ENCODE measurements around the gene CTIF.

The CTIF gene

DNA sequence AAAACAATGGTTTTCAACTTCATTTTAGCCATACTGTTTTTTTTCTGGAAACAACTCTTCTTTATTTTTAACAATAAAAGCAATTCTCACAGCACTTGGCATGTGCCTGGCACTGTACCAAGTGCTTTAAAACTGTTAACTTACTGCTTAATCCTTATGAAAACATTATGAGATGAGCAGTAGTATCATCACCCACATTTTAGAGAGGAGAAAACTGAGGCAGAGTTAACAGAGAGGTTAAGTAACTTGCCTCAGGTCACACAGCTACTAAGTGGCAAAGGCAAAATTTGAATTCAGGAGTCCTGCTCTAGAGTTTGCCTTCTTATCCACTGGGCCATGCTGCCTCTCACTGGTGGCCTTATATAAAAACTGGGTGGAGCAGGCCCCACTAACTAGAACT is 23.2 kb downstream of the CTIF start:
- Histone ChIP-seq H3K4me3 (ENCODE audit: insufficient read depth, low read depth, low read length, poor library complexity, severe bottlenecking) (no peak overlapping the region), H3K36me3 (ENCODE audit: control insufficient read depth, insufficient read depth, low read length) (no peaks in the 10 kb centered on the region), H3K4me1 (ENCODE audit: control insufficient read depth, insufficient read depth, low read length, poor library complexity, severe bottlenecking) (no peaks in the 10 kb centered on the region), H3K27ac (ENCODE audit: insufficient read depth, low read length, poor library complexity, severe bottlenecking) (no peak overlapping the region), H3K9me3 (ENCODE audit: control insufficient read depth, low read length) (no peaks in the 10 kb centered on the region), H3K27me3 (replicated peaks; ENCODE audit: control insufficient read depth, insufficient read depth, low read length, poor library complexity, severe bottlenecking) (no peaks in the 10 kb centered on the region)
- DNase-seq = no peak

DNA sequence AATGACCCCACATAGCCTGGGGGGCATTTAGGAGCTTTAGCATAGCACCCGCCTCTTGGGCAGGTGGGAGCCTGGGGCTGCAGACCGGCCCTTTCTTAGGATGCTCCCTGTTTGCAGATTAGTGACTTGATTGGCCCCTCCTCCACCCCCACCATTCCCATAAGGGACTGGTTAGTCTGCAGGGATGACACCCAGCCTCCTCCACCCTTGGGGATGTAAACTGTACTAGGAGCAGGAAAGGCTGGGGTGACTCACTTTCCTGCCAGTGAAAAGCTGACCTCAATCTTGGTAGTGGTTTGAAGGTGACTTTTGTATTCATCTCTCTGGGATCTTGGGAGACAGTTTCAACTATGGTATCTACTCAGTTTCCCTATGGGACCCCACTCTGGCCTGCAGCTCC is 24.2 kb downstream of the CTIF start:
- no peaks in the 10 kb centered on the region for H3K36me3 ChIP-seq (ENCODE audit: control insufficient read depth, insufficient read depth, low read length)
- no peak for DNase-seq
- no peaks in the 10 kb centered on the region for H3K9me3 ChIP-seq (ENCODE audit: control insufficient read depth, low read length)
- H3K27me3 ChIP-seq (replicated peaks; ENCODE audit: control insufficient read depth, insufficient read depth, low read length, poor library complexity, severe bottlenecking) = no peaks in the 10 kb centered on the region
- H3K4me1 ChIP-seq (ENCODE audit: control insufficient read depth, insufficient read depth, low read length, poor library complexity, severe bottlenecking) = no peaks in the 10 kb centered on the region
- H3K4me3 ChIP-seq (ENCODE audit: insufficient read depth, low read depth, low read length, poor library complexity, severe bottlenecking) = no peak overlapping the region
- no peak overlapping the region for H3K27ac ChIP-seq (ENCODE audit: insufficient read depth, low read length, poor library complexity, severe bottlenecking)

DNA sequence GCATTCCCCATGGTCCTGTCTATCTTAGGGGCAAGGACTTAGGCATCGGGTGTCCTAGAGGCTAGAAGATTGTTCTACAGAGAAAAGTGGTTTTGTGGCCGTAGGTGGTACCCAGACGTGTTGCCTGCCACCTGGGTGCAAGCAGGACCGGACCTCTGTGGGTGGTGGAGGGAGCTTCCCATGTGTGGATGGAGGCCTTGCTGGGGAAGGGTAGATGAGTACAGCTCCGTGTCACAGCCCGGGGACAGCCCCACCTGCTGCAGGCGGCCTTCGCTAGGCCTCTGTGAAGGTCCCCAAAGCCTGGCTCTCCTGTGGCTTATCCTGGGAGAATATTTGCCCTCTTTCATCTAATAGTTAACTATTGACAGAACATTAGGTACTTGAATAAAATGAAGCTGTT is 25.3 kb downstream of the CTIF start:
- DNase-seq = no peak
- no peaks in the 10 kb centered on the region for H3K9me3 ChIP-seq (ENCODE audit: control insufficient read depth, low read length)
- no peaks in the 10 kb centered on the region for H3K27me3 ChIP-seq (replicated peaks; ENCODE audit: control insufficient read depth, insufficient read depth, low read length, poor library complexity, severe bottlenecking)
- H3K36me3 ChIP-seq (ENCODE audit: control insufficient read depth, insufficient read depth, low read length) = no peaks in the 10 kb centered on the region
- H3K4me3 ChIP-seq (ENCODE audit: insufficient read depth, low read depth, low read length, poor library complexity, severe bottlenecking) = no peak overlapping the region
- H3K4me1 ChIP-seq (ENCODE audit: control insufficient read depth, insufficient read depth, low read length, poor library complexity, severe bottlenecking) = no peaks in the 10 kb centered on the region
- H3K27ac ChIP-seq (ENCODE audit: insufficient read depth, low read length, poor library complexity, severe bottlenecking) = no peak overlapping the region

DNA sequence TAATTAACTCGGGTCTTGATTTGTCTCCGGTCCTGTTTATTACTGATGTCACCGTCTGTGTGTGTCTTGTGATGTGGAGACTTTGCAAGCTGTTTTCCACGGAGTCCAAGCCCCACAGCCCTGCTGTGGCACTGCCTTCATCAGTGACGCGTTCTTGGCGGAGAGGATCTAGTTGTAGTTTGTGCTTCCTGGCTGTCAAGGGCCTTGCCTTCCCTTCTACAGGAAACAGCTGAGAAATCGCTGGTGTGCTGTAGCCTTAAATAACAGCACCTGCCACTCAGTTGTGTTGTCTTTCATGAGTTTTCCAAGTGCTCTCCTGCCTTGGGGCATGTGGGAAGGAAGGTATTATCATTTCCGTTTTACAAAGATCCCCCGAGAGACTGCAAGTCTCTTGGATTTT is 26.3 kb downstream of the CTIF start:
- no peaks in the 10 kb centered on the region for H3K9me3 ChIP-seq (ENCODE audit: control insufficient read depth, low read length)
- H3K27ac ChIP-seq (ENCODE audit: insufficient read depth, low read length, poor library complexity, severe bottlenecking) = no peak overlapping the region
- no peak overlapping the region for H3K4me3 ChIP-seq (ENCODE audit: insufficient read depth, low read depth, low read length, poor library complexity, severe bottlenecking)
- no peak for DNase-seq
- no peaks in the 10 kb centered on the region for H3K36me3 ChIP-seq (ENCODE audit: control insufficient read depth, insufficient read depth, low read length)
- H3K27me3 ChIP-seq (replicated peaks; ENCODE audit: control insufficient read depth, insufficient read depth, low read length, poor library complexity, severe bottlenecking) = no peaks in the 10 kb centered on the region
- no peaks in the 10 kb centered on the region for H3K4me1 ChIP-seq (ENCODE audit: control insufficient read depth, insufficient read depth, low read length, poor library complexity, severe bottlenecking)

DNA sequence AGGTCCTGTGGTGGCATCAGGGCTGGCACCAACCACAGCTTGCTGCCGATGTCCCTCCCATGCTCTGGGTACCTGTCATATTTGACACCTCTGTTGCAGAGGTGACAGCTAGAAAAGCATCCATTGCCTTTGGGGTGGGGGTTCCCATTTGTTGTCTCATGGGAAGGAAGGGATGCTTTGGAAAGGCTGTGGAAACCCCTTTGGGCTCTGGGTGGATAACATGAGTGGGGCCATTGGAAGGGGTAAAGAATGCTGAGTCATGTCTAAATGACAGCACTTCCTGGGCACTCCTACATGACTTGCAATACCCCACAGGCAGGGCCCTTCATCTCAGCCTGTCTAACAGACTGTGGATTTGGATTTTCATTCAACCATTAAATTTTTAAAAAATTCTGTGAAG is 27.8 kb downstream of the CTIF start:
- no peaks in the 10 kb centered on the region for H3K27me3 ChIP-seq (replicated peaks; ENCODE audit: control insufficient read depth, insufficient read depth, low read length, poor library complexity, severe bottlenecking)
- no peaks in the 10 kb centered on the region for H3K4me1 ChIP-seq (ENCODE audit: control insufficient read depth, insufficient read depth, low read length, poor library complexity, severe bottlenecking)
- no peaks in the 10 kb centered on the region for H3K36me3 ChIP-seq (ENCODE audit: control insufficient read depth, insufficient read depth, low read length)
- no peak for DNase-seq
- no peak overlapping the region for H3K27ac ChIP-seq (ENCODE audit: insufficient read depth, low read length, poor library complexity, severe bottlenecking)
- no peaks in the 10 kb centered on the region for H3K9me3 ChIP-seq (ENCODE audit: control insufficient read depth, low read length)
- H3K4me3 ChIP-seq (ENCODE audit: insufficient read depth, low read depth, low read length, poor library complexity, severe bottlenecking) = no peak overlapping the region

DNA sequence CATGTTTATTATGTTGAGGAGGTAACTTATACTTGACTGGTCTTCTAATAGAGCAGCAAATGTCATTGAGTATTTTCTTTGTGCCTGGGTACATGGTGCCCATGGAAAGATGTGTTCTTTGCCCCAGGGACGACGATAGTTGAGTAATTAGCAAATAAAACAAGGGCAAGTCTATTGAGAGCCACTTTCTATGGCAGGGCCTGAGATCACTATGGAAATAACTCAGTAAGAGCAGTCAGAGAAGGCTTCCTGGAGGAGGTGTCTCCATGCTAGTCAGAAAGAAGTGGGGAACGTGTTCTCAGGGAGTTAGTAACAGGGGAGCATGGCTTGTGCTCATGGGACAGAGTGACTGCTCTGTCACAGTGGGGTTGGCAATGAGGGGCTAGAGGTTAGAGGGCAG is 28.6 kb downstream of the CTIF start:
- Histone ChIP-seq H3K27ac (ENCODE audit: insufficient read depth, low read length, poor library complexity, severe bottlenecking) (no peak overlapping the region), H3K36me3 (ENCODE audit: control insufficient read depth, insufficient read depth, low read length) (no peaks in the 10 kb centered on the region), H3K27me3 (replicated peaks; ENCODE audit: control insufficient read depth, insufficient read depth, low read length, poor library complexity, severe bottlenecking) (no peaks in the 10 kb centered on the region), H3K4me3 (ENCODE audit: insufficient read depth, low read depth, low read length, poor library complexity, severe bottlenecking) (no peak overlapping the region), H3K9me3 (ENCODE audit: control insufficient read depth, low read length) (no peaks in the 10 kb centered on the region), H3K4me1 (ENCODE audit: control insufficient read depth, insufficient read depth, low read length, poor library complexity, severe bottlenecking) (no peaks in the 10 kb centered on the region)
- DNase-seq = no peak

DNA sequence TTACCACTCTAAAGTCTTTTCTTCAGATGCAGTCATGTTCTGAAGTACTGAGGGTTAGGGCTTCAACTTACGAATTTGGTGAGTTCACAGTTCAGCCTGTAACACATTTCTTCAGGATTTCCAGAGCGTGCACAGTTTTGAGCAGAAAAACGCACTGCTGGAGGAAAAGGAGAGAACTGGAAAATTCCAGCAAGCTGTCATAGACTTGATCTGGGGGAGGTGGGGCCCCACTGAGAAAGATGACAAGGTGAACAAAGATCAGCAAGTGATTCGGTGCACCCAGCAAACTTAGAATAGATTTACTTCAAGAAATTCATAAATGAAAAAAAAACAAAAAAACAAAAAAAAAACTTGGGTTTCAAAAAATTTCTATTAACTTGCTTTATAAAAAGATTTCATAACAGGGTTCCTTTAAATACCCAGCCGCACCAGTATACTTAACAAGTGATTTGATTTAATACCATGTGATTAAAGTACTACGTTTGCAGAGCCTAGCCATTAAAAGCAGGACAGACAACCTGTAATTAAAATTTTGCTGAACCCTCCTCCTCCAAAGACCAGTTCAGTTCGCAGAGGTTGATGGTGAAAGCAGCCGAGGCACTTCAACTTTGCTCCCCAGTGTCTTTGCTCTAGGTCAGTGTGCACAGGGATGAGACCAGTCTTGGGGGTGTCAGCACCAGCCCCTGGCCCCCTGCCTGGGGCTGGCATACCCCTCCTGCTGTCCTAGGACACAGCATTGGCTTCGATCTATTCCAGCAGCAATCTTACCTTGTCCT is 30.5 kb downstream of the CTIF start:
- no peaks in the 10 kb centered on the region for H3K9me3 ChIP-seq (ENCODE audit: control insufficient read depth, low read length)
- no peaks in the 10 kb centered on the region for H3K36me3 ChIP-seq (ENCODE audit: control insufficient read depth, insufficient read depth, low read length)
- no peak for DNase-seq
- no peak overlapping the region for H3K27ac ChIP-seq (ENCODE audit: insufficient read depth, low read length, poor library complexity, severe bottlenecking)
- no peak overlapping the region for H3K4me3 ChIP-seq (ENCODE audit: insufficient read depth, low read depth, low read length, poor library complexity, severe bottlenecking)
- no peaks in the 10 kb centered on the region for H3K4me1 ChIP-seq (ENCODE audit: control insufficient read depth, insufficient read depth, low read length, poor library complexity, severe bottlenecking)
- H3K27me3 ChIP-seq (replicated peaks; ENCODE audit: control insufficient read depth, insufficient read depth, low read length, poor library complexity, severe bottlenecking) = no peaks in the 10 kb centered on the region

DNA sequence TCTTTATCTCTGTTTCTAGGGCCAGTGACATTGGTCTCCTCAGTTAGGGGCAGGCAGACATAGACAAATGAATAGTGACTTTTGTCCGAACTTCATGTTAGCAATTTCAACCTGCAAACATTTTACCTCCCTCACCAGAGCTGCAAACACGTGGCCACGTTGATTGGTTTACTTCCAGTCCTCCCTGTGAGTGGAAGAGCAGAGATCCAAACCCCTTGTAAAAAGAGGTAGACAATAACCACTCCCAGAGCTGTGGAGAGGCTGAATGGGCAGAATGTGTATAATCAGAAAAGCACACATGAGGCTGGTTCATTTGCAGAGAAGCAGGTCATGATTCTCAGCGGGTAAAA is 31.1 kb downstream of the CTIF start:
- Histone ChIP-seq H3K27me3 (replicated peaks; ENCODE audit: control insufficient read depth, insufficient read depth, low read length, poor library complexity, severe bottlenecking) (no peaks in the 10 kb centered on the region), H3K9me3 (ENCODE audit: control insufficient read depth, low read length) (no peaks in the 10 kb centered on the region), H3K27ac (ENCODE audit: insufficient read depth, low read length, poor library complexity, severe bottlenecking) (no peak overlapping the region), H3K4me1 (ENCODE audit: control insufficient read depth, insufficient read depth, low read length, poor library complexity, severe bottlenecking) (no peaks in the 10 kb centered on the region), H3K36me3 (ENCODE audit: control insufficient read depth, insufficient read depth, low read length) (no peaks in the 10 kb centered on the region), H3K4me3 (ENCODE audit: insufficient read depth, low read depth, low read length, poor library complexity, severe bottlenecking) (no peak overlapping the region)
- DNase-seq = no peak

DNA sequence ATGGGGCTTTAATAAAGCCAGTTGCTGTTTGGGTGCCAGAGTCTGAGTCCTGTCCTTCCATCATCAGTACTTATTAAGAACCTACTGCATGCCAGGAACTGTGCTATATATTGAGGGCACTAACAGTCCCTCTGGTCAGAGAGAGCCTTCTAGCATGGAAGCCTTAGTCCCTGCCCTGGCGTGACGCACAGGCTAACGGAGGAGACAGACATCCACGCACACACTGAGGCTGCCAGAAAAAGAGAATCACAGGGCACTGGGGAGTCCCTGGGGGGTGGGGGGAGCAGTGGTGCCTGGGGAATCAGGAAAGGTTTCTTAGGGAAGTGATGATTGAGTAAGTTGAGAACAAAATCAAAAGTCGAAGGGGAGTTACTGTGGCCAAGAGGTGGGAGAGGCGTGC is 31.5 kb downstream of the CTIF start:
- no peak for DNase-seq
- H3K27me3 ChIP-seq (replicated peaks; ENCODE audit: control insufficient read depth, insufficient read depth, low read length, poor library complexity, severe bottlenecking) = no peaks in the 10 kb centered on the region
- H3K4me1 ChIP-seq (ENCODE audit: control insufficient read depth, insufficient read depth, low read length, poor library complexity, severe bottlenecking) = no peaks in the 10 kb centered on the region
- no peak overlapping the region for H3K4me3 ChIP-seq (ENCODE audit: insufficient read depth, low read depth, low read length, poor library complexity, severe bottlenecking)
- no peaks in the 10 kb centered on the region for H3K9me3 ChIP-seq (ENCODE audit: control insufficient read depth, low read length)
- H3K27ac ChIP-seq (ENCODE audit: insufficient read depth, low read length, poor library complexity, severe bottlenecking) = no peak overlapping the region
- H3K36me3 ChIP-seq (ENCODE audit: control insufficient read depth, insufficient read depth, low read length) = no peaks in the 10 kb centered on the region

DNA sequence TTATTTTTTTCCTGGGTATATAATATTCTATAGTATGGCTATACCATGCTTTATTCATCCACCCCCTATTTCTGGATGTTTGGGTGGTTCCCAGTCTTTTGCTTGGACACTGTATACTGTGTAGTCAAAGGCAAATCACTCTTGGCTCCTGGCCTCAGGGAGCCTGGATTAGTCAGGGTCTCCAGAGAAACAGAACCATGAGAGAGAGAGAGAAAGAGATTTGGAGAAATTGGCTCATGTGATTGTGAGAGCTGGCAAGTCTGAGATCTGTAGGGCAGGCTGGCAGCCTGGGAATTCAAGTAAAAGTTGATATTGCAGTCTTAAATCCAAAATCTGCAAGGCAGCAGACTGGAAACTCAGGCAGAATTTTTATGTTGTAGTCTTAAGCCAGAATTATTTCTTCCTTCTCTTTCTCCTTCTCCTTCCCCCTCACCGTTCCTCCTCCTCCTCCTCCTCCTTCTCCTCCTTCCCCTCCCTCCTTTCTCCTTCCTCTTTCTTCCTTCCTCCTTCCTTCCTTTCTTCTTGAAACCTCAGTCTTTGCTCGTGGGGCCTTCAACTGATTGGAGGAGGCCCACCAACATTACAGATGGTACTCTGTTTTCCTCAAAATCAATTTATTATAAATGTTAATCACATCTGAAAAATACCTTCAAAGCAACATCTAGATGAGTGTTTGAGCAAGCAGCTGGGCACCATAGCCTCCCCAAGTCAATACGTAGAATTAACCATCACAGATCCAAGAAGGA is 33.0 kb downstream of the CTIF start:
- H3K27ac ChIP-seq (ENCODE audit: insufficient read depth, low read length, poor library complexity, severe bottlenecking) = no peak overlapping the region
- H3K36me3 ChIP-seq (ENCODE audit: control insufficient read depth, insufficient read depth, low read length) = no peaks in the 10 kb centered on the region
- DNase-seq = no peak
- no peak overlapping the region for H3K4me3 ChIP-seq (ENCODE audit: insufficient read depth, low read depth, low read length, poor library complexity, severe bottlenecking)
- no peaks in the 10 kb centered on the region for H3K4me1 ChIP-seq (ENCODE audit: control insufficient read depth, insufficient read depth, low read length, poor library complexity, severe bottlenecking)
- no peaks in the 10 kb centered on the region for H3K27me3 ChIP-seq (replicated peaks; ENCODE audit: control insufficient read depth, insufficient read depth, low read length, poor library complexity, severe bottlenecking)
- no peaks in the 10 kb centered on the region for H3K9me3 ChIP-seq (ENCODE audit: control insufficient read depth, low read length)

All from effector memory CD4-positive, alpha-beta T cell (primary cell).